DND-41 (cell line): ENCODE data around the gene AGAP1.

Experiments
- ATAC-seq: fragments of 200-7000 bp; cut with Tn5 transposase; 3 replicates; pipeline ENCODE4 v1.9.1; 2021; ENCODE audit warnings: low read depth; ENCODE audit not compliant: insufficient read depth
- DNase-seq: peaks from one replicate; pipeline ENCODE4 v3.0.0-alpha.2; 2020
- H2AFZ ChIP-seq: 2 replicates; pipeline ENCODE4 v1.6.0; 2012; ENCODE audit warnings: low read depth, low read length
- H3K27ac ChIP-seq: 2 replicates; pipeline ENCODE4 v1.5.1; 2012; ENCODE audit warnings: low read length, inconsistent platforms
- H3K27me3 ChIP-seq: fragments of 200-600 bp; sonication (generic); 2 replicates; pipeline ENCODE4 v1.6.0; 2012; ENCODE audit warnings: low read length, mild to moderate bottlenecking, inconsistent platforms; ENCODE audit not compliant: insufficient read depth, poor library complexity
- H3K36me3 ChIP-seq: 2 replicates; pipeline ENCODE4 v1.5.1; 2012; ENCODE audit warnings: low read length, inconsistent platforms; ENCODE audit not compliant: insufficient read depth
- H3K4me1 ChIP-seq: 2 replicates; pipeline ENCODE4 v1.5.1; 2012; ENCODE audit warnings: mild to moderate bottlenecking, low read length; ENCODE audit not compliant: insufficient read depth
- H3K4me2 ChIP-seq: 2 replicates; pipeline ENCODE4 v1.6.0; 2012; ENCODE audit warnings: mild to moderate bottlenecking, moderate library complexity, low read length, inconsistent platforms; ENCODE audit not compliant: insufficient read depth
- H3K4me3 ChIP-seq, 2 experiments: fragments of 200-600 bp in 1 of 2; shearing (Covaris generic) in 1 of 2; 2 replicates each; pipeline ENCODE4 v1.5.1; 2012 to 2016; ENCODE audit warnings: inconsistent platforms in 2 of 2, low read length in 2 of 2, mild to moderate bottlenecking in 2 of 2, low read depth in 1 of 2, moderate library complexity in 1 of 2
- H3K79me2 ChIP-seq: 2 replicates; pipeline ENCODE4 v1.6.0; 2012; ENCODE audit warnings: low read length, inconsistent platforms; ENCODE audit not compliant: insufficient read depth
- H3K9ac ChIP-seq: 2 replicates; pipeline ENCODE4 v1.6.0; 2012; ENCODE audit warnings: low read depth, mild to moderate bottlenecking, inconsistent platforms, low read length, moderate library complexity
- H3K9me3 ChIP-seq: 2 replicates; pipeline ENCODE4 v1.5.1; 2012; ENCODE audit warnings: low read length, moderate library complexity, mild to moderate bottlenecking, inconsistent platforms; ENCODE audit not compliant: insufficient read depth, severe bottlenecking
- H4K20me1 ChIP-seq: 2 replicates; pipeline ENCODE4 v1.6.0; 2012; ENCODE audit warnings: low read length; ENCODE audit not compliant: insufficient read depth
- CTCF ChIP-seq: IDR thresholded peaks from 2 replicates; pipeline ENCODE4 v1.5.1; 2012; ENCODE audit warnings: borderline replicate concordance, low read length, moderate library complexity, mild to moderate bottlenecking; ENCODE audit not compliant: poor library complexity, severe bottlenecking; ENCODE audit errors: extremely low read depth
- EZH2 ChIP-seq: IDR thresholded peaks from 3 replicates; pipeline ENCODE4 v1.6.1; 2012; ENCODE audit warnings: borderline replicate concordance, low read depth, mild to moderate bottlenecking, moderate library complexity, low read length, inconsistent platforms; ENCODE audit not compliant: severe bottlenecking

AGAP1 gene

GRCh38 chr2:235462415-235462790, 31.4 kb upstream of the AGAP1 start:
- Histone ChIP-seq H3K9ac (no peak overlapping the region), H4K20me1 (no peaks in the 10 kb centered on the region), H2AFZ (no peak overlapping the region), H3K4me3 (no peak overlapping the region), H3K79me2 (no peaks in the 10 kb centered on the region), H3K4me1 (no peaks in the 10 kb centered on the region), H3K27me3 (no peaks in the 10 kb centered on the region), H3K27ac (no peak overlapping the region), H3K9me3 (no peaks in the 10 kb centered on the region), H3K36me3 (no peaks in the 10 kb centered on the region), H3K4me2 (no peak overlapping the region)
- DNase-seq (no peak), ATAC-seq (no peak)
- TF ChIP-seq CTCF: no peak

DNA sequence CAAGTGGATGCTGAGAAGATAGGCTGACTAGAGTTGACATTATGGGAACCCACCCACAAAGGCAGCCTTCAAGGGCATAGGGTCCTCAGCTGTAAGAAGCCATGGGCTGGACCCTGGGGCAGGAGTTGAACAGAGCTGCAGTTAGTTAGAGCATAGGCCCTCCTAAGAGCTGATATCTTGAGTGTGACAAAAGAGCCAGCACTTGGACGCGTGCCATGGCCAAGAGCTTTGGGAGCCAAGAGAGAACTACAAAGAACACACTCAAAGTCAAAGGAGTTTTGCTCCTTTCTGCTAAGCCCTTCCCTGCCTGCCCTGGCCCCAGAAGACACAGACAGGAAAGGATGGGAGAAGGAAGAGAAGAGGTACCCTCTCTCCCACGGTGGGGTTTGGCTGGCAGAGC, 29.9 kb upstream of the AGAP1 start:
- Histone ChIP-seq H3K36me3 (no peaks in the 10 kb centered on the region), H4K20me1 (peaks cover 2% of the 10 kb centered on the region; the same call in 1 of the 2 replicates), H3K4me1 (no peaks in the 10 kb centered on the region), H3K9me3 (no peaks in the 10 kb centered on the region), H2AFZ (no peak overlapping the region), H3K4me2 (no peak overlapping the region), H3K27me3 (no peaks in the 10 kb centered on the region), H3K27ac (no peak overlapping the region), H3K79me2 (no peaks in the 10 kb centered on the region), H3K9ac (no peak overlapping the region), H3K4me3 (no peak overlapping the region)
- TF ChIP-seq CTCF: no peak
- no peak for TF ChIP-seq EZH2
- ATAC-seq (no peak), DNase-seq (no peak)

GRCh38 chr2:235467588-235467987, 26.3 kb upstream of the AGAP1 start:
- Histone ChIP-seq H3K27ac (no peak overlapping the region), H3K4me3 (no peak overlapping the region), H3K4me1 (no peaks in the 10 kb centered on the region), H3K27me3 (peaks cover 2% of the 10 kb centered on the region), H3K79me2 (no peaks in the 10 kb centered on the region), H3K9ac (no peak overlapping the region), H3K4me2 (no peak overlapping the region), H2AFZ (no peak overlapping the region), H3K9me3 (no peaks in the 10 kb centered on the region), H4K20me1 (peaks cover 3% of the 10 kb centered on the region; the same call in 1 of the 2 replicates), H3K36me3 (no peaks in the 10 kb centered on the region)
- ATAC-seq (no peak), DNase-seq (no peak)
- TF ChIP-seq CTCF (no peak), EZH2 (no peak)

- H3K4me3 ChIP-seq: no peak overlapping the region
These were observed 24.7 kb upstream of the AGAP1 start for GRCh38 chr2:235468978-235469655.

More at GRCh38 chr2:235468978-235469655, 24.7 kb upstream of the AGAP1 start:
- H4K20me1 ChIP-seq: peaks cover 3% of the 10 kb centered on the region; the same call in 1 of the 2 replicates
- ATAC-seq (no peak), DNase-seq (no peak)
- H3K79me2 ChIP-seq: no peaks in the 10 kb centered on the region
- H3K9me3 ChIP-seq: no peaks in the 10 kb centered on the region
- H3K27ac ChIP-seq: no peak overlapping the region
- H3K9ac ChIP-seq: no peak overlapping the region
- no peaks in the 10 kb centered on the region for H3K4me1 ChIP-seq
- H2AFZ ChIP-seq: no peak overlapping the region
- peaks cover 2% of the 10 kb centered on the region for H3K27me3 ChIP-seq
- TF ChIP-seq EZH2: no peak
- no peak for TF ChIP-seq CTCF
- H3K4me2 ChIP-seq: no peak overlapping the region
- H3K36me3 ChIP-seq: no peaks in the 10 kb centered on the region
